ENCODE results near the gene DGKI. TPM values are rescaled to one million over a fixed set of nuclear protein-coding genes. Genes with fewer than 3 reads are reported as not detected.

Gene DGKI
- total RNA-seq, 1 experiment from 2014 or later, result not detected

- no peaks in the 10 kb centered on the region for H3K36me3 ChIP-seq (ENCODE audit: control insufficient read depth, insufficient read depth, low read length)
- in situ Hi-C loops (cut with HindIII; ENCODE audit: low pct_unique_long_range_greater_than_20kb, low sequenced_read_pairs), result no loop called here
- no peak overlapping the region for H3K27ac ChIP-seq (ENCODE audit: low read length)
- intact Hi-C loops (cut with micrococcal nuclease; ENCODE audit: unreplicated experiment), result no loop called here
- no TSS peak for BruUV-seq (replicated peaks)
- TF ChIP-seq TCF7L2 (IDR thresholded peaks at IDR 0.05; ENCODE audit: low read depth, low read length) (no peak), POLR2AphosphoS5 (IDR thresholded peaks at IDR 0.05; ENCODE audit: low read depth, low read length) (no peak), SIN3A (IDR thresholded peaks at IDR 0.05; ENCODE audit: borderline replicate concordance, insufficient read depth, low read depth, low read length) (no peak)
- TF ChIP-seq, protein P1, sequence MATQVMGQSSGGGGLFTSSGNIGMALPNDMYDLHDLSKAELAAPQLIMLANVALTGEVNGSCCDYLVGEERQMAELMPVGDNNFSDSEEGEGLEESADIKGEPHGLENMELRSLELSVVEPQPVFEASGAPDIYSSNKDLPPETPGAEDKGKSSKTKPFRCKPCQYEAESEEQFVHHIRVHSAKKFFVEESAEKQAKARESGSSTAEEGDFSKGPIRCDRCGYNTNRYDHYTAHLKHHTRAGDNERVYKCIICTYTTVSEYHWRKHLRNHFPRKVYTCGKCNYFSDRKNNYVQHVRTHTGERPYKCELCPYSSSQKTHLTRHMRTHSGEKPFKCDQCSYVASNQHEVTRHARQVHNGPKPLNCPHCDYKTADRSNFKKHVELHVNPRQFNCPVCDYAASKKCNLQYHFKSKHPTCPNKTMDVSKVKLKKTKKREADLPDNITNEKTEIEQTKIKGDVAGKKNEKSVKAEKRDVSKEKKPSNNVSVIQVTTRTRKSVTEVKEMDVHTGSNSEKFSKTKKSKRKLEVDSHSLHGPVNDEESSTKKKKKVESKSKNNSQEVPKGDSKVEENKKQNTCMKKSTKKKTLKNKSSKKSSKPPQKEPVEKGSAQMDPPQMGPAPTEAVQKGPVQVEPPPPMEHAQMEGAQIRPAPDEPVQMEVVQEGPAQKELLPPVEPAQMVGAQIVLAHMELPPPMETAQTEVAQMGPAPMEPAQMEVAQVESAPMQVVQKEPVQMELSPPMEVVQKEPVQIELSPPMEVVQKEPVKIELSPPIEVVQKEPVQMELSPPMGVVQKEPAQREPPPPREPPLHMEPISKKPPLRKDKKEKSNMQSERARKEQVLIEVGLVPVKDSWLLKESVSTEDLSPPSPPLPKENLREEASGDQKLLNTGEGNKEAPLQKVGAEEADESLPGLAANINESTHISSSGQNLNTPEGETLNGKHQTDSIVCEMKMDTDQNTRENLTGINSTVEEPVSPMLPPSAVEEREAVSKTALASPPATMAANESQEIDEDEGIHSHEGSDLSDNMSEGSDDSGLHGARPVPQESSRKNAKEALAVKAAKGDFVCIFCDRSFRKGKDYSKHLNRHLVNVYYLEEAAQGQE (IDR thresholded peaks at IDR 0.05; ENCODE audit: insufficient read depth in 1 of 2, low read depth in 2 of 2, low read length in 1 of 2), result no peak
- TF ChIP-seq, protein P2, sequence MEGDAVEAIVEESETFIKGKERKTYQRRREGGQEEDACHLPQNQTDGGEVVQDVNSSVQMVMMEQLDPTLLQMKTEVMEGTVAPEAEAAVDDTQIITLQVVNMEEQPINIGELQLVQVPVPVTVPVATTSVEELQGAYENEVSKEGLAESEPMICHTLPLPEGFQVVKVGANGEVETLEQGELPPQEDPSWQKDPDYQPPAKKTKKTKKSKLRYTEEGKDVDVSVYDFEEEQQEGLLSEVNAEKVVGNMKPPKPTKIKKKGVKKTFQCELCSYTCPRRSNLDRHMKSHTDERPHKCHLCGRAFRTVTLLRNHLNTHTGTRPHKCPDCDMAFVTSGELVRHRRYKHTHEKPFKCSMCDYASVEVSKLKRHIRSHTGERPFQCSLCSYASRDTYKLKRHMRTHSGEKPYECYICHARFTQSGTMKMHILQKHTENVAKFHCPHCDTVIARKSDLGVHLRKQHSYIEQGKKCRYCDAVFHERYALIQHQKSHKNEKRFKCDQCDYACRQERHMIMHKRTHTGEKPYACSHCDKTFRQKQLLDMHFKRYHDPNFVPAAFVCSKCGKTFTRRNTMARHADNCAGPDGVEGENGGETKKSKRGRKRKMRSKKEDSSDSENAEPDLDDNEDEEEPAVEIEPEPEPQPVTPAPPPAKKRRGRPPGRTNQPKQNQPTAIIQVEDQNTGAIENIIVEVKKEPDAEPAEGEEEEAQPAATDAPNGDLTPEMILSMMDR (IDR thresholded peaks at IDR 0.05), result no peak
- DNase-seq (ENCODE audit: low read depth, low spot score), result no peak
- no peaks in the 10 kb centered on the region for H3K27me3 ChIP-seq (ENCODE audit: control insufficient read depth, insufficient read depth, low read length)
- CTCF ChIA-PET, result interaction anchor here (0.6 kb wide), 1 partner anchor 327 kb away, joined by 5 read pairs; no protein-coding TSS in a partner anchor
- POLR2A ChIA-PET, result no interaction called here
- ATAC-seq, result no peak
- H3K4me1 ChIP-seq (ENCODE audit: control insufficient read depth, insufficient read depth, low read length), result no peaks in the 10 kb centered on the region
- H3K9me3 ChIP-seq (ENCODE audit: control insufficient read depth, insufficient read depth, low read depth, low read length), result no peaks in the 10 kb centered on the region
- no peak overlapping the region for H3K4me3 ChIP-seq (ENCODE audit: low read depth in 2 of 2, low read length in 2 of 2)
Observed at GRCh38 chr7:137388916-137389315, 457.9 kb downstream of the DGKI start.

GRCh38 chr7:137386966-137387365 lies 459.8 kb downstream of the DGKI start:
- Histone ChIP-seq H3K4me3 (ENCODE audit: low read depth in 2 of 2, low read length in 2 of 2) (no peak overlapping the region), H3K9me3 (ENCODE audit: control insufficient read depth, insufficient read depth, low read depth, low read length) (no peaks in the 10 kb centered on the region), H3K27ac (ENCODE audit: low read length) (no peak overlapping the region), H3K4me1 (ENCODE audit: control insufficient read depth, insufficient read depth, low read length) (no peaks in the 10 kb centered on the region), H3K36me3 (ENCODE audit: control insufficient read depth, insufficient read depth, low read length) (no peaks in the 10 kb centered on the region), H3K27me3 (ENCODE audit: control insufficient read depth, insufficient read depth, low read length) (no peaks in the 10 kb centered on the region)
- no TSS peak for BruUV-seq (replicated peaks)
- ATAC-seq (no peak), DNase-seq (ENCODE audit: low read depth, low spot score) (no peak)
- in situ Hi-C loops (cut with HindIII; ENCODE audit: low pct_unique_long_range_greater_than_20kb, low sequenced_read_pairs) (no loop called here), intact Hi-C loops (cut with micrococcal nuclease; ENCODE audit: unreplicated experiment) (no loop called here)
- ChIA-PET POLR2A (no interaction called here), CTCF (no interaction called here)
- TF ChIP-seq, protein P2 (IDR thresholded peaks at IDR 0.05), result no peak
- no peak for TF ChIP-seq TCF7L2 (IDR thresholded peaks at IDR 0.05; ENCODE audit: low read depth, low read length)
- no peak for TF ChIP-seq POLR2AphosphoS5 (IDR thresholded peaks at IDR 0.05; ENCODE audit: low read depth, low read length)
